ENCODE measurements around the gene GRIK3.

Gene GRIK3

DNA sequence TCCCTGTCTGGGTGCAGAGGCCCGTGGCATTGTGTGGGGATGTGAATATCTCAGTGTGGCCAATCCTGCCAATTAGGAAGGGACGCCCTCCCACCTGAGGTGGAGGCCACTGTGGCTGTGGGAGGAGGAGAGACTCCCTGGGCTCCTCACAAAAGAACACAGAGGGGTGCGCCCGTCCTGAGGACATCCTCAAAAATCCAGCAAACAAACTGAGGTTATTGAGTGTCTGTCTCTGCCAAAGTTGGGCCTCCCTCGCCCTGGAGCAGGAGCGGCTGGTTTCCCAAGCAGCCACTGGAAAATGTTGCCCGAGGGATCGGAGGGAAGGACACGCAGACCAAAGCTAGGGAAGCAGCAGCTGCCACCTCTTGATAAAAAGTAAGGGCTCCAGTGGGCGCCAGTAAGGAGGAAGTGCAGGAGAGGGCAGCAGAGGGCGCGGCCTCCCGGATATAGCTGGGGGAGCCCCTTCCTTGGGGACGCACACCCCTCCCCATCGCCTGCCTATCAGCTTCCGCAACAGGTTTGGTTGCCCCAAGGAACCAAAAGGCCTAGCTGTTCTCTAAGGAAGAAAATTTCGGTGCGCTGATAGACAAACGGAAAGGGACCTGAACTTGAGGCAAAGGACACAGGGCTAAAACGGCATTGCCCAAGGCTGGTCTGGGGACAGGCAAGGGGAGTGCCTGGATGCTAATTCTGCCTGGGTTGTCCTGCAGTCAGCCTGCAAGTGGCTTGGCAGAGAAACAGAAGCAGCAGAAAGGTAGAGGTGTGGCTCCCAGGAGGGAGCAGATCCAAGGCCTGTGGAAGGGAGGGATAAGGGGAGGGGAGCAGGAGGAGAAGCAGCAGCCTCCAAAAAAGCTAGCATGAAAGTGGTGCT lies 1.7 kb upstream of the GRIK3 start:
- POLR2A ChIA-PET = no interaction called here

DNA sequence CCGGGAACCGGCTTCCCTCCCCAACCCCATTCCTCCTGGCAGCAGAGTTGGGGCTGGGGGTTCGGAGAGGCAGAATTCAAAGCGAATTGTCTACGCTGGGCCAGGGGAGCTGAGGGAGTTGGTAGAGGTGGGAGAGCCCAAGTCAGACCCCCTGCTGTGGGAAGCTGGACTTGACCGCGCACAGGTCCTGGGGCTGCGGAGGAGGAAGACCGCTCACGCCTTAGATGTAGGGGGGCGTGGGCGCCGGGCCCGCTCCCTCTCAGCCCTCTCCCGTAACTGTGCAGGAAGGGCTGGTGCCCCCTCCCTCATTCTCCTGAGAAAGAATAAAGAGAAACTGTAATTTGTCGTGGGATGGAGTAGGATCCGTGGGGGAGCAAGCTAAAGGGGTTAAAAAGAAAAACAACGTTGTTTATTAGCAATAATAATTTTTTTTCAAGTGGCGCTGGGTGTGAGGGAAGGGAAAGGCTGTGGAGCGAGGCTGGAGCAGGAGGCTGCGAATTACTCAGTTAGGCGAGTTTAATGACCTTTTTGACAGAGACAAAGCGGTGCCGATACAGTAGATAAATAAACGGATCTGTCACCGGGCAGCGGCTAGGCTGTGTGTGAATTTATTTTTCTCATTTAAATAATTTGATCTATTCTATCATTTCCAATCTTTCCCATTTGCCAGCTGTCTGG lies 838 bp upstream of the GRIK3 start:
- no peak for DNase-seq (ENCODE audit: low read depth, low spot score)
- POLR2A ChIA-PET = no interaction called here
- CTCF ChIA-PET = no interaction called here
- no peak overlapping the region for H3K4me3 ChIP-seq (ENCODE audit: low read depth, low read length)
- TF ChIP-seq, protein P1, sequence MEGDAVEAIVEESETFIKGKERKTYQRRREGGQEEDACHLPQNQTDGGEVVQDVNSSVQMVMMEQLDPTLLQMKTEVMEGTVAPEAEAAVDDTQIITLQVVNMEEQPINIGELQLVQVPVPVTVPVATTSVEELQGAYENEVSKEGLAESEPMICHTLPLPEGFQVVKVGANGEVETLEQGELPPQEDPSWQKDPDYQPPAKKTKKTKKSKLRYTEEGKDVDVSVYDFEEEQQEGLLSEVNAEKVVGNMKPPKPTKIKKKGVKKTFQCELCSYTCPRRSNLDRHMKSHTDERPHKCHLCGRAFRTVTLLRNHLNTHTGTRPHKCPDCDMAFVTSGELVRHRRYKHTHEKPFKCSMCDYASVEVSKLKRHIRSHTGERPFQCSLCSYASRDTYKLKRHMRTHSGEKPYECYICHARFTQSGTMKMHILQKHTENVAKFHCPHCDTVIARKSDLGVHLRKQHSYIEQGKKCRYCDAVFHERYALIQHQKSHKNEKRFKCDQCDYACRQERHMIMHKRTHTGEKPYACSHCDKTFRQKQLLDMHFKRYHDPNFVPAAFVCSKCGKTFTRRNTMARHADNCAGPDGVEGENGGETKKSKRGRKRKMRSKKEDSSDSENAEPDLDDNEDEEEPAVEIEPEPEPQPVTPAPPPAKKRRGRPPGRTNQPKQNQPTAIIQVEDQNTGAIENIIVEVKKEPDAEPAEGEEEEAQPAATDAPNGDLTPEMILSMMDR (IDR thresholded peaks at IDR 0.05; ENCODE audit: insufficient read depth, low read length, missing control alignments) = no peak

More for the DNA sequence above, 1.7 kb upstream of the GRIK3 start:
- no peak for DNase-seq (ENCODE audit: low read depth, low spot score)
- TF ChIP-seq, protein P1 (IDR thresholded peaks at IDR 0.05; ENCODE audit: insufficient read depth, low read length, missing control alignments) = no peak
- CTCF ChIA-PET = no interaction called here
- H3K4me3 ChIP-seq (ENCODE audit: low read depth, low read length) = no peak overlapping the region

DNA sequence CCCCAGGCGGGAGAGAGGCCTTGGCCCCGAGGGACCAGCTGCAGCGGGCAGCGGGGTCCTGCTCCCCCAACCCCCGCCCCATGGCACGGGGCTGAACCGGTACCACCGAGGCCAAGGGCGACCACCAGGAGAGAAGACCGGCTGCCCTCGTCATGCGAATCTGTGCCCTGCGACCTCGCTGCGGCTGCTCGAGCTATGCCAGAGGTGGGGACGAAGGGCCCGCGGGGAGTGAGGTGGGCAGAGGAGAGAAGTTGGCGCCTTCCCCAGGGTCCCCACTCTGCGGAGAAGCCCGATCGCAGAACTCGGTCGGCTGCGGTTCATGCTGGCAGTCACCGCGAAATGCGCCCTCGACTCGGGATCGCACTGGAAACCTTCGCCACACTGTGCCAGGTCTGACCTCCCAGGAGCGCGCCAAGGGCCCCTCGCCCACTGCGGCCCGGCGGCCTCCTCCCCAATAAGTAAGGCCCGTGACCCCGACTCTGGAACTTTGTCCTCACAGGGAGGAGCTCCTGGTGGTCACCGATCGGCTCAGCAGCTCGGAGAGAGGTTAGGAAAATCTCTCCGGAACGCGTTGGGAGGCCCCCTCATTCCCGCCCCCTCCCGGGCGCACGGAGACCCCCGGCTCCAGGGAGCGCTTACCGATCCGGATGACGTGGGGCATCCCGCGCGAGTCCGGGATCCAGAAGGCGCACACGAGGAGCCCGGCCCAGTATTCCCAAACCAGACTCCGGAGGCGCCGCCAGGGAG lies 787 bp downstream of the GRIK3 start:
- H3K4me3 ChIP-seq (ENCODE audit: low read depth, low read length) = no peak overlapping the region
- ChIA-PET POLR2A (no interaction called here), CTCF (no interaction called here)

DNA sequence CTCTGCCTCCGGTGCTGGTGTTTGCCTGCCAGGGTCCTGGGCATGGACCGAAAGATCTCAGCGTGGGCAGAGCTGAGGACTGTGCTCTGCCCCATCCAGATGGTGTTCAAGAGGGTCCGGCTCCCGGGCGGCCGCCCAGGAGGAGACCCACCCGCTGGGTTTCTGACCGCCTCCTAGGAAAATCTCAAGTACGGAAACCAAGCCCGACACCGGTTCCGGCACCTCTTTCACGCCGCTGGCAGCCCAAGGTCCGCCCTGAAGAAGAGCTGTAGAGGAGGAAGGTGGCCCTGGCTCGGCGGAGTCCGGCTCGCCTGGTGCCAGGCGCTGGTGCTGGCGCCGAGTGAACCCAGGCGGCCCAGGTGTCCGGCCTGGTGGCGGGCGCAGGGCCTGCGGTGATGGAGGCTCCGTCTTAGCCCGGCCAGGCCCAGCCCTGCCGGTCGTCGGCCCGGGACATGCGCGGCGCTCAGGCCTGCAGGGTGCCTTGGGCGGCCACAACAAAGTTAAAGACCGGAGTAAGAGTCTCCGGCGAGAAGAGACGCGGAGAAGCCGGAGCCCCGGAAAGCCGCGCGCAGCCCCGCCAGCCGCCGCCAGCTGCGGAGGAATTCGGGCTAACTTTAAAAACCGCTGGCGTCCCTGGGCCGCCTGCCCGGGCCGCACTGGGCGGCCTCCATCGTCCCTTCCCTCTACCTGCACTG lies 1.5 kb downstream of the GRIK3 start:
- no peak for DNase-seq (ENCODE audit: low read depth, low spot score)
- CTCF ChIA-PET = no interaction called here
- no peak overlapping the region for H3K4me3 ChIP-seq (ENCODE audit: low read depth, low read length)
- POLR2A ChIA-PET = no interaction called here
- TF ChIP-seq, protein P1 (IDR thresholded peaks at IDR 0.05; ENCODE audit: insufficient read depth, low read length, missing control alignments) = no peak

More for the DNA sequence above, 787 bp downstream of the GRIK3 start:
- DNase-seq (ENCODE audit: low read depth, low spot score) = no peak
- TF ChIP-seq, protein P1 (IDR thresholded peaks at IDR 0.05; ENCODE audit: insufficient read depth, low read length, missing control alignments) = no peak

DNA sequence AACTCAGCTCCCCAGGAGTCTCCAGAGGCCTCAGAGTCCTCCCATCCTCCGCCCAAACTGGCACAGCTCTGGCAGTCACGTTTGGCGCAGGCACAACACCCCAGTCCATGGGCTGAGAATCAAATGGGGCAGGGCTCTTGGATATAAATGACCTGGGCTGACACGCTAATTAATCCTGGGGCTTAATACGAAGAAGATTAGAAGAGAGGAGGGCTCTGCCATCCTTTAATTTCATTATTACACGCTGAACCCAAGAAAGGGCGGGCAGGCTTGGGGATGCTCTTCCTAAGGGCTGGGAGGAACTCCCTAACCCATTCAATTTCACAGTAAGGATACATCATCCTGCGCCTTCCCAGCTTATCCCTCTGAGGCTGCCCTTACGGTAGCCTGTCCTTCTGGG lies 2.4 kb downstream of the GRIK3 start:
- DNase-seq (ENCODE audit: low read depth, low spot score) = no peak
- CTCF ChIA-PET = no interaction called here
- no peak overlapping the region for H3K4me3 ChIP-seq (ENCODE audit: low read depth, low read length)

More for the DNA sequence above, 2.4 kb downstream of the GRIK3 start:
- POLR2A ChIA-PET = no interaction called here
- TF ChIP-seq, protein P1 (IDR thresholded peaks at IDR 0.05; ENCODE audit: insufficient read depth, low read length, missing control alignments) = no peak
